Endodermal cell (in vitro differentiated cells): ENCODE results near the gene PLEKHA8. TPM values are rescaled to one million over a fixed set of nuclear protein-coding genes. Genes with fewer than 3 reads are reported as not detected.

ENCODE experiments used
- DNase-seq: peaks from one replicate; pipeline ENCODE4 v3.0.0-alpha.2; 2017
- H3K27ac ChIP-seq: 2 replicates; pipeline ENCODE4 v1.5.1; 2013; ENCODE audit warnings: mild to moderate bottlenecking, low read depth, low read length, moderate library complexity
- H3K27me3 ChIP-seq: 2 replicates; pipeline ENCODE4 v1.6.1; 2013; ENCODE audit warnings: mild to moderate bottlenecking, low read length, moderate library complexity; ENCODE audit not compliant: insufficient read depth, control insufficient read depth, poor library complexity, severe bottlenecking
- H3K36me3 ChIP-seq: 2 replicates; pipeline ENCODE4 v1.7.0; 2013; ENCODE audit warnings: mild to moderate bottlenecking, low read length, moderate library complexity; ENCODE audit not compliant: control insufficient read depth, insufficient read depth
- H3K4me1 ChIP-seq: one replicate; pipeline ENCODE4 v1.7.0; 2013; ENCODE audit warnings: low read length; ENCODE audit not compliant: control insufficient read depth, insufficient read depth
- H3K4me3 ChIP-seq: 2 replicates; pipeline ENCODE4 v1.5.1; 2013; ENCODE audit warnings: mild to moderate bottlenecking, low read length, moderate library complexity
- H3K9ac ChIP-seq: 2 replicates; pipeline ENCODE4 v1.6.1; 2013; ENCODE audit warnings: mild to moderate bottlenecking, low read length, moderate library complexity; ENCODE audit not compliant: poor library complexity, severe bottlenecking; ENCODE audit errors: extremely low read depth
- H3K9me3 ChIP-seq: 2 replicates; pipeline ENCODE4 v1.6.1; 2013; ENCODE audit warnings: mild to moderate bottlenecking, low read length, moderate library complexity; ENCODE audit not compliant: control insufficient read depth
- H3K27ac Mint-ChIP-seq: 2 replicates; pipeline ENCODE4 v1.8.0; 2020; ENCODE audit warnings: mixed read lengths
- H3K27me3 Mint-ChIP-seq: 2 replicates; pipeline ENCODE4 v1.8.0; 2021; ENCODE audit warnings: mild to moderate bottlenecking, mixed read lengths; ENCODE audit not compliant: insufficient read depth
- H3K36me3 Mint-ChIP-seq: 2 replicates; pipeline ENCODE4 v1.8.0; 2020; ENCODE audit warnings: low read depth, mixed read lengths
- H3K4me1 Mint-ChIP-seq: 2 replicates; pipeline ENCODE4 v1.8.0; 2020; ENCODE audit warnings: mixed read lengths
- H3K4me3 Mint-ChIP-seq: 2 replicates; pipeline ENCODE4 v1.8.0; 2020; ENCODE audit warnings: mild to moderate bottlenecking, moderate library complexity, mixed read lengths
- H3K9me3 Mint-ChIP-seq: 2 replicates; pipeline ENCODE4 v1.8.0; 2020; ENCODE audit warnings: mild to moderate bottlenecking, mixed read lengths
- CTCF ChIP-seq: fragments of 200-600 bp; sonication (generic); conservative IDR thresholded peaks from 2 replicates; pipeline ENCODE4 v1.5.0; 2021; ENCODE audit warnings: antibody characterized with exemption, mild to moderate bottlenecking
- WGBS, 2 experiments: methylation state at CpG; one replicate each; pipeline versions ENCODE4 v1.1.5 to v1.1.7; 2013; ENCODE audit warnings: missing lambda C conversion rate in 2 of 2, mixed read lengths in 1 of 2; ENCODE audit not compliant: insufficient coverage in 1 of 2, insufficient read length in 1 of 2; 5-methylcytosine and 5-hydroxymethylcytosine counted together
- total RNA-seq, 2 donors: library from RNA; stranded (reverse); fragmentation: NEBNext Ultra II Directional in 1 of 2; extraction: Animal tissue kit (Norgen Biotek cat#: 25700) in 1 of 2; gene quantifications; 2 replicates in 1 of 2; 3 replicates in 1 of 2; pipeline ENCODE4 v1.2.1, GENCODE V29; 2021

Gene PLEKHA8
- total RNA-seq, 2 donors from 2014 or later = 37.7 to 42.2 TPM

- Mint-ChIP-seq H3K36me3 (peaks cover 9% of the 10 kb centered on the region), H3K4me3 (no peak overlapping the region), H3K27me3 (no peaks in the 10 kb centered on the region), H3K4me1 (peaks cover 17% of the 10 kb centered on the region), H3K27ac (no peak overlapping the region), H3K9me3 (no peaks in the 10 kb centered on the region)
- no peaks in the 10 kb centered on the region for H3K9me3 ChIP-seq
- 71 to 75% methylated on average over 4 of the region's 4 CpGs for WGBS, 2 experiments
- H3K36me3 ChIP-seq = peaks cover 2% of the 10 kb centered on the region
- H3K27me3 ChIP-seq = no peaks in the 10 kb centered on the region
- no peak for TF ChIP-seq CTCF
- peaks cover 18% of the 10 kb centered on the region for H3K4me1 ChIP-seq
- no peak for DNase-seq
- H3K4me3 ChIP-seq = peak overlapping the region; percentile 54
- H3K9ac ChIP-seq = peak overlapping the region; percentile 21
- H3K27ac ChIP-seq = no peak overlapping the region
Measured at GRCh38 chr7:30147223-30147622, 119.0 kb downstream of the PLEKHA8 start.

- Mint-ChIP-seq H3K9me3 (no peaks in the 10 kb centered on the region), H3K27ac (no peak overlapping the region), H3K4me1 (peaks cover 14% of the 10 kb centered on the region), H3K27me3 (no peaks in the 10 kb centered on the region), H3K36me3 (peaks cover 9% of the 10 kb centered on the region), H3K4me3 (no peak overlapping the region)
- Histone ChIP-seq H3K36me3 (peaks cover 5% of the 10 kb centered on the region), H3K9me3 (no peaks in the 10 kb centered on the region), H3K4me1 (peaks cover 18% of the 10 kb centered on the region), H3K27ac (no peak overlapping the region), H3K27me3 (no peaks in the 10 kb centered on the region), H3K9ac (no peak overlapping the region), H3K4me3 (no peak overlapping the region)
- 95 to 100% methylated on average over 2 of the region's 2 CpGs for WGBS, 2 experiments
- TF ChIP-seq CTCF = no peak
- DNase-seq = no peak
Measured at GRCh38 chr7:30147785-30148184, 119.6 kb downstream of the PLEKHA8 start.

GRCh38 chr7:30148426-30148825, 120.2 kb downstream of the PLEKHA8 start:
- peaks cover 18% of the 10 kb centered on the region for H3K4me1 ChIP-seq
- H3K36me3 ChIP-seq = peaks cover 5% of the 10 kb centered on the region
- no peak overlapping the region for H3K4me3 ChIP-seq
- no peak overlapping the region for H3K27ac ChIP-seq
- TF ChIP-seq CTCF = no peak
- no peak overlapping the region for H3K27ac Mint-ChIP-seq
- H3K9me3 ChIP-seq = no peaks in the 10 kb centered on the region
- DNase-seq = no peak
- H3K27me3 Mint-ChIP-seq = no peaks in the 10 kb centered on the region
- no peak overlapping the region for H3K9ac ChIP-seq
- no peak overlapping the region for H3K4me3 Mint-ChIP-seq
- H3K36me3 Mint-ChIP-seq = peaks cover 11% of the 10 kb centered on the region
- H3K4me1 Mint-ChIP-seq = peaks cover 10% of the 10 kb centered on the region
- H3K27me3 ChIP-seq = no peaks in the 10 kb centered on the region
- H3K9me3 Mint-ChIP-seq = no peaks in the 10 kb centered on the region
- WGBS, 2 experiments = 96 to 100% methylated on average over 5 of the region's 5 CpGs
